GM12891 (cell line): Measurements from ENCODE around the gene ZNF90.

Experiments
- POLR2A ChIP-seq: IDR thresholded peaks from 2 replicates; pipeline ENCODE4 v1.6.1; 2011; ENCODE audit warnings: low read depth, low read length, control low read depth
- POLR2AphosphoS5 ChIP-seq: IDR thresholded peaks from 2 replicates; pipeline ENCODE4 v1.6.1; 2011; ENCODE audit warnings: low read depth, low read length, control low read depth

- TF ChIP-seq POLR2A (no peak), POLR2AphosphoS5 (no peak)
Measured at GRCh38 chr19:20070691-20071090, 7.1 kb upstream of the ZNF90 start.
